Ovary (tissue), 9 donors: ENCODE results near the gene DENND1A. TPM values are rescaled to one million over a fixed set of nuclear protein-coding genes. Genes with fewer than 3 reads are reported as not detected.

ENCODE experiments used
- DNase-seq, 5 donors: peaks; one replicate each; pipeline ENCODE4 v3.0.0-alpha.2; 2019 to 2020
- H3K27ac ChIP-seq, 2 donors: fragments of 200-600 bp; one replicate each; pipeline versions ENCODE4 v1.5.1 to v1.8.0; 2019 to 2022
- H3K27me3 ChIP-seq: fragments of 200-600 bp; one replicate; pipeline ENCODE4 v1.8.0; 2022
- H3K36me3 ChIP-seq: fragments of 200-600 bp; sonication (generic); one replicate; pipeline ENCODE4 v1.5.1; 2019
- H3K4me1 ChIP-seq: one replicate; pipeline ENCODE4 v1.8.1; 2013; ENCODE audit warnings: mild to moderate bottlenecking, moderate library complexity; ENCODE audit not compliant: insufficient read depth
- H3K4me3 ChIP-seq: fragments of 200-600 bp; sonication (generic); one replicate; pipeline ENCODE4 v1.5.1; 2017
- H3K9me3 ChIP-seq, 2 donors: fragments of 200-600 bp in 1 of 2; sonication (generic) in 1 of 2; one replicate each; pipeline versions ENCODE4 v1.5.1 to v1.8.1; 2013 to 2019; ENCODE audit warnings: mild to moderate bottlenecking in 1 of 2, moderate library complexity in 1 of 2
- CTCF ChIP-seq, 3 donors: fragments of 450-650 bp in 2 of 3; fragments of 200-600 bp in 1 of 3; IDR thresholded peaks; one replicate each; pipeline versions ENCODE4 v1.5.1 to v1.8.0; 2016 to 2022; ENCODE audit warnings: antibody characterized with exemption in 3 of 3, mild to moderate bottlenecking in 1 of 3
- EP300 ChIP-seq: sonication (generic); formaldehyde crosslinking; IDR thresholded peaks from one replicate; pipeline ENCODE4 v1.6.1; 2017; ENCODE audit warnings: antibody characterized with exemption
- POLR2A ChIP-seq: fragments of 450-650 bp; IDR thresholded peaks from one replicate; pipeline ENCODE4 v1.6.1; 2017; ENCODE audit warnings: antibody characterized with exemption, mild to moderate bottlenecking, moderate library complexity
- WGBS, 3 donors: extraction: QIAGEN DNeasy Blood & Tissue Kit in 1 of 3; methylation state at CpG; one replicate each; pipeline versions ENCODE4 v1.1.5 to v1.1.7; 2013 to 2017; 5-methylcytosine and 5-hydroxymethylcytosine counted together
- intact Hi-C, 4 donors: fragments of 100-400 bp; cut with DNase I; formaldehyde crosslinking; loops; one replicate each; pipeline versions ENCODE4 v1.11.0 to v1.15.1; 2022 to 2023
- polyA plus RNA-seq, 2 donors: library from polyadenylated mRNA; stranded (reverse); fragments of 200-250 nt in 1 of 2; fragments of 350-450 nt in 1 of 2; fragmentation: Illumina TruSeq in 1 of 2; extraction: RNeasy Lipid Tissue Mini Kit (QIAGEN cat#74804) in 1 of 2; gene quantifications; one replicate each; pipeline ENCODE4 v1.2.3, GENCODE V29; 2013 to 2014
- total RNA-seq, 7 donors: library from RNA; depleted of rRNA in 2 of 7; stranded (reverse); fragments of >200 nt in 2 of 7; fragmentation: NEBNext Ultra II Directional in 3 of 7; extraction: Animal tissue kit (Norgen Biotek cat#: 25700) in 3 of 7; gene quantifications; one replicate each; pipeline versions ENCODE4 v1.1.0 to v1.2.4, GENCODE V29; 2016 to 2023
- donor health status: DM: no; HTN: no; CAD: no; lungs with moderate emphysema.
- donor health status: DM: no; HTN: no; CAD: no.
- donor health status: Bipolar disorder and iron deficiency.
- donor health status: DM: yes; HTN: yes; CAD: no.
- donor health status: DM: no; HTN: no; CAD: no.
- donor health status: DM: yes; HTN: yes; CAD: no.

The DENND1A gene
- total and polyA plus RNA-seq, 9 donors, result 10.4 to 24.5 (median 17.1) TPM

GRCh38 chr9:123370526-123371227 lies 559.2 kb downstream of the DENND1A start:
- Histone ChIP-seq H3K9me3 (no peaks in the 10 kb centered on the region), H3K27ac (no peak overlapping the region), H3K4me1 (peaks cover 6% of the 10 kb centered on the region), H3K4me3 (no peak overlapping the region), H3K27me3 (no peaks in the 10 kb centered on the region), H3K36me3 (no peaks in the 10 kb centered on the region)
- TF ChIP-seq EP300 (no peak), POLR2A (no peak), CTCF (IDR thresholded peaks at IDR 0.05) (no peak)
- DNase-seq, result no peak
- WGBS, 3 donors, result 73 to 77% (median 76%) methylated on average over 27 to 29 of the region's 29 CpGs
- intact Hi-C loops, result no loop called here

- no peak for TF ChIP-seq CTCF (IDR thresholded peaks at IDR 0.05)
- no peak for TF ChIP-seq POLR2A
- no peak for TF ChIP-seq EP300
- 90 to 96% (median 92%) methylated on average over 13 of the region's 13 CpGs for WGBS, 3 donors
- H3K4me3 ChIP-seq, result no peak overlapping the region
- no peaks in the 10 kb centered on the region for H3K36me3 ChIP-seq
- peaks cover 4% of the 10 kb centered on the region for H3K4me1 ChIP-seq
- intact Hi-C loops, result no loop called here
- H3K9me3 ChIP-seq, result no peaks in the 10 kb centered on the region
- no peak overlapping the region for H3K27ac ChIP-seq
- no peaks in the 10 kb centered on the region for H3K27me3 ChIP-seq
- no peak for DNase-seq
Observed at GRCh38 chr9:123370108-123370507, 559.8 kb downstream of the DENND1A start.

- peaks cover 7% of the 10 kb centered on the region for H3K4me1 ChIP-seq
- H3K36me3 ChIP-seq, result no peaks in the 10 kb centered on the region
- 83 to 84% (median 84%) methylated on average over 3 of the region's 3 CpGs for WGBS, 3 donors
- no peaks in the 10 kb centered on the region for H3K27me3 ChIP-seq
- intact Hi-C loops, result no loop called here
- no peak overlapping the region for H3K4me3 ChIP-seq
- no peak overlapping the region for H3K27ac ChIP-seq
- no peaks in the 10 kb centered on the region for H3K9me3 ChIP-seq
- DNase-seq, result no peak
- no peak for TF ChIP-seq POLR2A
- TF ChIP-seq EP300, result no peak
- no peak for TF ChIP-seq CTCF (IDR thresholded peaks at IDR 0.05)
Observed at GRCh38 chr9:123369296-123369695, 560.6 kb downstream of the DENND1A start.

GRCh38 chr9:123368536-123369153 lies 561.3 kb downstream of the DENND1A start:
- H3K4me3 ChIP-seq, result no peak overlapping the region
- H3K36me3 ChIP-seq, result no peaks in the 10 kb centered on the region
- DNase-seq, result no peak
- peaks cover 7% of the 10 kb centered on the region for H3K4me1 ChIP-seq
- intact Hi-C loops, result no loop called here
- H3K9me3 ChIP-seq, result no peaks in the 10 kb centered on the region
- no peak overlapping the region for H3K27ac ChIP-seq
- no peaks in the 10 kb centered on the region for H3K27me3 ChIP-seq
- WGBS, 3 donors, result 59 to 64% (median 61%) methylated on average over 6 of the region's 6 CpGs
- TF ChIP-seq CTCF (IDR thresholded peaks at IDR 0.05), result no peak
